Measurements from ENCODE around the gene SH2D3C.

The SH2D3C gene

GRCh38 chr9:127734747-127735529, 43.5 kb downstream of the SH2D3C start, which contains the start of gene TOR2A:
TSS of gene TOR2A (minus strand) at chr9:127735294. CDS start at chr9:127735270, 24 bp downstream.
- peak within 1 kb of the TSS; percentile 89 for H3K27ac Mint-ChIP-seq
- no peaks in the 10 kb centered on the region for H3K36me3 Mint-ChIP-seq

DNA sequence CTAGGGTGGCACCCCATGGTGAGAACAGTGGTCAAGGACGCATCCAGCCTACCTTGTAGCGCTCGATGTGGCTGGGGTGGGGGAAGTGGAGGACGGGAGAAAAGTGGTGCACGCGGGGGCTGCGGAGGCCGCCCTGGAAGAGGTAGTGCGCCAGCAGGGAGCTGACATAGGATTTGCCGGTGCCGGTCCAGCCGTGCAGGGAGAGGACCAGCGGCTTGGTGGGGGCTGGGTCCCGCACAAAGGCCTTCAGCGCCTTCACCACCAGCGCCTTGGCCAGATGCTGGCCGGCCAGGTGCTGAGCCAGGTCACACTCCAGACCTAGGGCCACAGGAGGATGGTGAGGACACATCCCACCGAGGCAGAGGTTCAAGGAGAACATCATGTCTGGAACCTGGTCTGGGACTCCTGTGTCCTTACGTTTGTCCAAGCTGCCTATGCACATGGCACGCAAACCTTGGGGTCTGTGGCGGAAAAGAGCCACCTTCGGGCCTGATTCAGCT, 44.2 kb downstream of the SH2D3C start:
- peak overlapping the region; percentile 72 for H3K27ac Mint-ChIP-seq
- H3K4me3 Mint-ChIP-seq: peak overlapping the region; percentile 82
- H3K9me3 Mint-ChIP-seq (ENCODE audit: low read depth): no peaks in the 10 kb centered on the region
- H3K4me1 Mint-ChIP-seq (ENCODE audit: low read depth): peaks cover 17% of the 10 kb centered on the region
- no peaks in the 10 kb centered on the region for H3K36me3 Mint-ChIP-seq
- no peaks in the 10 kb centered on the region for H3K27me3 Mint-ChIP-seq

More at GRCh38 chr9:127734747-127735529, 43.5 kb downstream of the SH2D3C start, which contains the start of gene TOR2A:
- H3K9me3 Mint-ChIP-seq (ENCODE audit: low read depth): no peaks in the 10 kb centered on the region
- H3K4me1 Mint-ChIP-seq (ENCODE audit: low read depth): peaks cover 17% of the 10 kb centered on the region
- H3K4me3 Mint-ChIP-seq: peak within 1 kb of the TSS; percentile 92
- no peaks in the 10 kb centered on the region for H3K27me3 Mint-ChIP-seq

DNA sequence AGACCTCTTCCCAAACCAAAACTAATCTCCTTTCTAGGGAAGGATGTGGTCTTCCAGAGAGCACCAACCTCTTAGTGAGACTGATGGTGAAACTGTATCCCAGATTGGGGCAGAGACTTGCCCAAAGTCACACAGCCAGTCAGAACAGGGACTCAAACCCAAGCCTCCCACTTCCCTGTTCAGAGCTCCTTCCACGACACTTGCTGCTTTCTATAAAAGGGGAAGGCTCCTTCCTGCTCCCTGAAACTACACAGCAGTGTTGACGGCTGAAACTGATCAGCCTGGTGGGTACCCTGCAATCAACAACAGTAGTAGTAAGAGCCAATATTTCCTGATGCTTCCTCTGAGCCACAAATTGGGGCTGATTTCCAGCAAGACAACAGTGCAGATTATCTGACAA, 44.9 kb downstream of the SH2D3C start:
- Mint-ChIP-seq H3K4me3 (peak overlapping the region; percentile 82), H3K27me3 (no peaks in the 10 kb centered on the region), H3K36me3 (no peaks in the 10 kb centered on the region), H3K9me3 (ENCODE audit: low read depth) (no peaks in the 10 kb centered on the region), H3K27ac (no peak overlapping the region), H3K4me1 (ENCODE audit: low read depth) (peaks cover 17% of the 10 kb centered on the region)

DNA sequence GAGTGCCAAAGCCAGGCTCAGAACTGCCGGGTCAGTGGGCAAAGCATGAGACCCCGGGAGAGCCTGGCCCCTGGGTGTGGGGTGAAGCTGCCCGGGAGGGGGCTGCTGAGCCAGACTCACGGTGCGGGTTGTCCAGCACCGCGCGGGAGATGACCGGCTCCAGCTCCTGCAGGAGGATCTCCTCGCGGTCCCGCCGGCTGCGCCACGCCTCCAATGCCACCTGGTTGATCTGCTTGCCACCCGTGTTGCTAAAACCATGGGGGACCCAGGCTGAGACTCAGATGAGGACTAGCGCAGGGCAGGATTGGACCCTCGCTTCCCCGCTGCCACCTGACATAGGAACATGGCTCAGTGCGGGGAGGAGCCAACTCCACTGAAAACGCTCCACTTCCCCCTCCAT, 46.0 kb downstream of the SH2D3C start:
- Mint-ChIP-seq H3K27me3 (no peaks in the 10 kb centered on the region), H3K27ac (no peak overlapping the region), H3K4me3 (no peak overlapping the region), H3K4me1 (ENCODE audit: low read depth) (peaks cover 17% of the 10 kb centered on the region), H3K36me3 (no peaks in the 10 kb centered on the region), H3K9me3 (ENCODE audit: low read depth) (no peaks in the 10 kb centered on the region)

GRCh38 chr9:127731938-127732337, 46.5 kb downstream of the SH2D3C start:
- no peaks in the 10 kb centered on the region for H3K27me3 Mint-ChIP-seq
- H3K4me1 Mint-ChIP-seq (ENCODE audit: low read depth): peaks cover 15% of the 10 kb centered on the region
- H3K36me3 Mint-ChIP-seq: no peaks in the 10 kb centered on the region
- no peak overlapping the region for H3K4me3 Mint-ChIP-seq
- H3K27ac Mint-ChIP-seq: no peak overlapping the region
- no peaks in the 10 kb centered on the region for H3K9me3 Mint-ChIP-seq (ENCODE audit: low read depth)

DNA sequence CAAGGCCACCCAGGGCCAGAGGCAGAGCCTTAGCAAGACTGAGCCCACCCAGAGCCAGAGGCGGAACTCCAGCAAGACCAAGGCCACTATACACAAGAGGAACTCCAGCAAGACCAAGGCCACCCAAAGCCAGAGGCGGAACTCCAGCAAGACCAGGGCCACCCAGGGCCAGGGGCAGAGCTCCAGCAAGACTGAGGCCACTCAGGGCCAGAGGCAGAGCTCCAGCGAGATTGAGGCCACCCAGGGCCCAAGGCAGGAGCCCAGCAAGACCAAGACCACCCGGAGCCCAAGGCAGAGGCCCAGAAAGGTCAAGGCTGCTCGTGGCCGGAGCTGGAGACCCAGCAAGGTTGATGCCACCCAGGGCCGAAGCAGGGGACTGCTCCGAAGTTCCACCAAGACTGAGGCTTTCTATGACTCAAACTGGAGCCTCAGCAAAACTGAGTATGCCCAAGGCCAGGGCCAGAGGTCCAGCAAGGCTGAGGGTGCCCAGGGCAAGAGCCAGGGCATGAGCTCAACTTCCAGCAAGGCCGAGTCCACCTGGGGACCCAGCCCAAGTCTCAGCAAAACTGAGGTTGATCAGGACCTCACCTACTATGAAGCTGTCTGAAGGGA, 47.6 kb downstream of the SH2D3C start:
- Mint-ChIP-seq H3K27me3 (no peaks in the 10 kb centered on the region), H3K9me3 (ENCODE audit: low read depth) (no peaks in the 10 kb centered on the region), H3K4me3 (no peak overlapping the region), H3K36me3 (no peaks in the 10 kb centered on the region), H3K27ac (no peak overlapping the region), H3K4me1 (ENCODE audit: low read depth) (peaks cover 15% of the 10 kb centered on the region)

- no peak overlapping the region for H3K27ac Mint-ChIP-seq
- H3K36me3 Mint-ChIP-seq: no peaks in the 10 kb centered on the region
- peaks cover 10% of the 10 kb centered on the region for H3K4me1 Mint-ChIP-seq (ENCODE audit: low read depth)
- H3K4me3 Mint-ChIP-seq: no peak overlapping the region
- H3K27me3 Mint-ChIP-seq: no peaks in the 10 kb centered on the region
- no peaks in the 10 kb centered on the region for H3K9me3 Mint-ChIP-seq (ENCODE audit: low read depth)
Observed at GRCh38 chr9:127730262-127730661, 48.2 kb downstream of the SH2D3C start.

DNA sequence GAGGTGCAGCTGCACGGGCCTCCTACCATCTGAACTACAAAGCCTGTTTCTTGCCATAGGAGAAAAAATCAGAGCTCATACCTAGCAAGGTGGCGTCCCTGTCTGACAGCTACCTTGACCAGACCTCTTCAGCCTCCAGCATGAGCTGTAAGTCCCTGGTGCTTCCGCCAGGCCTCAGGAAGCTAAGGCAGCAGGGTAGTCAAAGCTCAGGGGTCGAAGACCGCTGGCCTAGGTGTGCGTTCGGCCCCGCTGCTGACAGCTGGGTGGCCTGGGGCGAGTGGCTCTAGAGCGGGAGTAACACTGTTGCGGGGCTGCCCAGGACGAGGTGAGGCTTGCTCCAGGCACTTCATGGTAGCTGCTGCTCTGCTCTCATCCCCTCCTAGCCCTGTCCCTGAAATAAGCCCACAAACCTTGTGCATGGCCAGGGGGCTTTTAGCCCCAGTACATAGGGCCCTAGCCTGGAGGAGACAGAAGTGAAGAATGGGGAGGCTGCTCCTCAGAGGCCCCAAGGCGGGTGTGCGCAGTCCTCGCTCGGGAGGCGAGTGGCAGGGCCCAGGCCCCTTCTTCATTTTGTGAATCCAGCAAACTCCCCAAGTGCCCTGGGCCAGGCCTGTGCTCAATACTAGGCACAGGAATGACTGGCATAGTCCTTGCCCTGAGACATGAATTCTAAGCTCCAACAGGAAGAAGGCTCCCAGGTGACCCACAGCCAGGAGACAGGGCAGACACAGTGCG, 48.8 kb downstream of the SH2D3C start:
- no peaks in the 10 kb centered on the region for H3K36me3 Mint-ChIP-seq
- H3K27ac Mint-ChIP-seq: no peak overlapping the region
- no peaks in the 10 kb centered on the region for H3K27me3 Mint-ChIP-seq
- H3K4me3 Mint-ChIP-seq: no peak overlapping the region
- peaks cover 9% of the 10 kb centered on the region for H3K4me1 Mint-ChIP-seq (ENCODE audit: low read depth)
- no peaks in the 10 kb centered on the region for H3K9me3 Mint-ChIP-seq (ENCODE audit: low read depth)

DNA sequence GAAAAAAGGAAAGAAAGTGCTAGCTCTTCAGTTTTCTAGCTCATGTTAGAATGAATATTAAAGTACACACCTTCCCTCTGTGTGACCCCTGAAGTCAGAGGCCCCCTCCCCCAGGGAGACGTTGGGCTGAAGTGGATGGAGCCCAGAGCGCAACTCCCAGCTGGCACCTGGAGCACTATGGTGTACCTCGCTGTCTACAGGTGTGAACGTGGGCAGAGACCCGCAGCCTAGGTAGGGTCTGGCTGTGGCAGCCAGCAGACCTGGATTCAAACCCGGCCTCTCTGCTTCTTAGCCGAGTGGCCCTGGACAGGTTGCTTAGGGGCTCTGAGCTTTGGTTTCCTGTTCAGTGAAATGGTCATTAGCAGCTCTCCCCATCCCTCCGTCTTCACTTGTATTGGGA, 49.7 kb downstream of the SH2D3C start:
- Mint-ChIP-seq H3K9me3 (ENCODE audit: low read depth) (no peaks in the 10 kb centered on the region), H3K36me3 (no peaks in the 10 kb centered on the region), H3K4me1 (ENCODE audit: low read depth) (peaks cover 4% of the 10 kb centered on the region), H3K4me3 (no peak overlapping the region), H3K27me3 (no peaks in the 10 kb centered on the region), H3K27ac (no peak overlapping the region)

DNA sequence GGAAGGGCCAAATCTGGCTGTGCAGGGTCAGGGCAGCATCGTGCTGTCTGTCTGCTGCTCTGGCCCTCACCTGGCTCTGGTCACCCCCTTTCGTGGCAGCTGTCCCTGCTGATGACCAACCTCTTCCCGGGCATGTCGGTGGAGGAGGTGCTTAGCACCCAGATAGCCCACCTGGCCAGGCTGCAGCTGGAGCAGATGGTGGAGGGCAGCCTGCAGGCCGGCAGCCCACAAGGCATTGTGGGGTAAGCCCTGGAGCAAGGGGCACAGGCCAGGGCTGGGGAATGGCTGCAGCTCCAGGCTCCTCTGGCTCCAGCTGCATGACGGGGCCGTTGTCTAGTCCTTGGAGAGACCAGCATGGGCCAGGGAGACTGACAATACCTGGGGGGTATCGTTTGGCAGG, 51.6 kb downstream of the SH2D3C start:
- H3K36me3 Mint-ChIP-seq: no peaks in the 10 kb centered on the region
- peaks cover 2% of the 10 kb centered on the region for H3K4me1 Mint-ChIP-seq (ENCODE audit: low read depth)
- H3K4me3 Mint-ChIP-seq: no peak overlapping the region
- no peaks in the 10 kb centered on the region for H3K9me3 Mint-ChIP-seq (ENCODE audit: low read depth)
- no peaks in the 10 kb centered on the region for H3K27me3 Mint-ChIP-seq
- H3K27ac Mint-ChIP-seq: no peak overlapping the region

DNA sequence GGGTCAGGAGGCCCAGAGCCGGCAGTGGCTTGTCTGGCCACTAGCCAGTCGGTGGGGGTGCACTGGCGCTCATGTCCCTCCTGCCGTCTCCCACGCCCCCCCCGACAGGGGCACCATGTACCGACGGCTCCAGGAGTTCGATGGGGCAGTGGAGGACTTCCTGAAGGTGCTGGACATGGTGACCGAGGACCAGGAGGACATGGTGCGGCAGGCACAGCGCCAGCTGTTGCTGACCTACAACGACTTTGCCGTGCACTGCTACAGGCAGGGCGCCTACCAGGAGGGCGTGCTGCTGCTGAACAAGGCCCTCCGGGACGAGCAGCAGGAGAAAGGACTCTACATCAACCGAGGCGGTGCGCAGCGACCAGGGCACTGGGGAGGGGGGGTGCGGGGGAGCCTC, 54.5 kb downstream of the SH2D3C start:
- Mint-ChIP-seq H3K27ac (no peak overlapping the region), H3K4me3 (no peak overlapping the region), H3K9me3 (ENCODE audit: low read depth) (no peaks in the 10 kb centered on the region), H3K27me3 (no peaks in the 10 kb centered on the region), H3K36me3 (no peaks in the 10 kb centered on the region), H3K4me1 (ENCODE audit: low read depth) (peaks cover 24% of the 10 kb centered on the region)

GRCh38 chr9:127723444-127723843, 55.0 kb downstream of the SH2D3C start:
- Mint-ChIP-seq H3K27ac (no peak overlapping the region), H3K36me3 (no peaks in the 10 kb centered on the region), H3K4me3 (no peak overlapping the region), H3K9me3 (ENCODE audit: low read depth) (no peaks in the 10 kb centered on the region), H3K4me1 (ENCODE audit: low read depth) (peaks cover 24% of the 10 kb centered on the region), H3K27me3 (no peaks in the 10 kb centered on the region)

GRCh38 chr9:127723013-127723412, 55.5 kb downstream of the SH2D3C start:
- Mint-ChIP-seq H3K4me1 (ENCODE audit: low read depth) (peaks cover 24% of the 10 kb centered on the region), H3K27ac (no peak overlapping the region), H3K9me3 (ENCODE audit: low read depth) (no peaks in the 10 kb centered on the region), H3K36me3 (no peaks in the 10 kb centered on the region), H3K27me3 (no peaks in the 10 kb centered on the region), H3K4me3 (no peak overlapping the region)

DNA sequence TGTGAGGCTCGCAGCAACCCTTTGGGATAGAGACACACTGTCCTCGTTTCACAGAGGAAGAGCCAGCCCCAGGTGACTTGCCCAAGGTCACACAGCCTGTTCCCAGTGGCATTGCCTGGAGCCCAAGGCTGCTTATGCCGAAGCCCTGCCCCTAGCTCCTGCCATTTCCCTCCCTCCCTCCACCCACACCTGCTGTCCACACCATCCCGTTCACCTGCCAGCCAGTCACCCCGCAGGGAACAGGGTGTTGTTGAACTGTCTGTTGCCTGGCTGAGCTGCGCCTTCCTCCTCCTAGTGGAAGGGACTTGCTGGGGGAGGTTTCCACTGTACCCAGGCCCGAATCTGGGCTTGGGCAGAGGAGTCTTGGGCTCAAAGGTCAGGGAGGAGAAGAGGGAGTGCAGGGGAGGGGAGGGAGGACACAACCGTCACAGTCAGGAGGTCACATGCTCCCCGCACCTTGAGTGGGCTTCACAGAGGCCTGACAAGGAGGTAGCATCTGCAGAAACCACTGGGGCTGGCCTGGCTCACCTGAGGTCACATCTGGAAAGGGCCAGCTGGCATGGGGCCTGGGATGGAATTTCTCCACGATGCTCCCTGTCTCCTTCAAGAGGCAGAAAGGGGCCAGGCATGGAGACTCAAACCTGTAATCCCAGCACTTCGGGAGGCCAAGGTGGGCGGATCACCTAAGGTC, 56.3 kb downstream of the SH2D3C start:
- Mint-ChIP-seq H3K27me3 (no peaks in the 10 kb centered on the region), H3K9me3 (ENCODE audit: low read depth) (no peaks in the 10 kb centered on the region), H3K36me3 (no peaks in the 10 kb centered on the region), H3K27ac (no peak overlapping the region), H3K4me1 (ENCODE audit: low read depth) (peaks cover 24% of the 10 kb centered on the region), H3K4me3 (no peak overlapping the region)
